IMR-90 (cell line): ENCODE data around the gene PYGO2. TPM values are rescaled to one million over a fixed set of nuclear protein-coding genes. Genes with fewer than 3 reads are reported as not detected.
"Not testable (repeated sequence)": the region's sequence is repeated elsewhere in the genome, so short reads cannot be mapped to it uniquely, and the experiment has no call there.

Experiments
- ATAC-seq: fragments of 200-7000 bp; cut with Tn5 transposase; 2 replicates; pipeline ENCODE4 v1.9.1; 2020; ENCODE audit warnings: low read depth, mild to moderate bottlenecking, moderate library complexity
- BruUV-seq: library from RNA; stranded (reverse); fragments of 400-500 nt; replicated peaks from 2 replicates; lab custom pipeline; 2021; lab: Mats Ljungman, UMichigan
- CTCF ChIA-PET: fragments of 300-600 bp; formaldehyde crosslinking; extraction: SDS; loops from one replicate; lab custom pipeline; 2021; ENCODE audit warnings: antibody characterized with exemption; lab: Yijun Ruan, JAX
- POLR2A ChIA-PET: fragments of 300-600 bp; sonication (Branson Sonifier 250); formaldehyde crosslinking; loops from one replicate; lab custom pipeline; 2022; ENCODE audit warnings: antibody characterized with exemption; ENCODE audit not compliant: unreplicated experiment; lab: Charles Lee
- DNase-seq: peaks from one replicate; pipeline ENCODE4 v3.0.0; 2013
- H2AFZ ChIP-seq: replicated peaks from 2 replicates; pipeline ENCODE3; 2013; ENCODE audit warnings: low read length, mild to moderate bottlenecking; ENCODE audit not compliant: poor library complexity
- H2AK5ac ChIP-seq: 2 replicates; pipeline ENCODE4 v1.6.1; 2013; ENCODE audit warnings: low read depth, low read length, inconsistent platforms
- H2AK9ac ChIP-seq: replicated peaks from 2 replicates; pipeline ENCODE3; 2013; ENCODE audit warnings: mild to moderate bottlenecking, low read depth, low read length, moderate library complexity; ENCODE audit not compliant: poor library complexity
- H2BK120ac ChIP-seq: 2 replicates; pipeline ENCODE4 v1.6.1; 2013; ENCODE audit warnings: low read depth, low read length, inconsistent platforms
- H2BK15ac ChIP-seq: 3 replicates; pipeline ENCODE4 v1.6.1; 2013; ENCODE audit warnings: low read depth, low read length, inconsistent platforms
- H2BK20ac ChIP-seq: 2 replicates; pipeline ENCODE4 v1.6.1; 2013; ENCODE audit warnings: low read depth, mild to moderate bottlenecking, inconsistent platforms, low read length, moderate library complexity
- H2BK5ac ChIP-seq: 2 replicates; pipeline ENCODE4 v1.6.1; 2013; ENCODE audit warnings: mild to moderate bottlenecking, low read depth, low read length, inconsistent platforms; ENCODE audit not compliant: poor library complexity, severe bottlenecking
- H3K14ac ChIP-seq: replicated peaks from 2 replicates; pipeline ENCODE4 v1.6.1; 2013; ENCODE audit warnings: low read depth, low read length, inconsistent platforms
- H3K18ac ChIP-seq: 2 replicates; pipeline ENCODE4 v1.6.1; 2013; ENCODE audit warnings: low read depth, low read length, control low read depth
- H3K23ac ChIP-seq: 2 replicates; pipeline ENCODE4 v1.6.1; 2013; ENCODE audit warnings: low read depth, low read length, inconsistent platforms
- H3K27ac ChIP-seq: 2 replicates; pipeline ENCODE4 v1.5.1; 2013; ENCODE audit warnings: mild to moderate bottlenecking, control low read depth, low read length; ENCODE audit not compliant: insufficient read depth
- H3K27me3 ChIP-seq: 2 replicates; pipeline ENCODE4 v1.6.1; 2013; ENCODE audit warnings: low read length; ENCODE audit not compliant: control insufficient read depth, insufficient read depth
- H3K36me3 ChIP-seq: 2 replicates; pipeline ENCODE4 v1.6.1; 2013; ENCODE audit warnings: low read length, mixed read lengths; ENCODE audit not compliant: control insufficient read depth, insufficient read depth
- H3K4ac ChIP-seq: 2 replicates; pipeline ENCODE4 v1.6.1; 2013; ENCODE audit warnings: low read depth, low read length, inconsistent platforms
- H3K4me1 ChIP-seq: 2 replicates; pipeline ENCODE4 v1.6.1; 2013; ENCODE audit warnings: low read length, mixed read lengths; ENCODE audit not compliant: control insufficient read depth, insufficient read depth
- H3K4me2 ChIP-seq: 2 replicates; pipeline ENCODE4 v1.6.1; 2013; ENCODE audit warnings: low read depth, mild to moderate bottlenecking, control low read depth, low read length, moderate library complexity
- H3K4me3 ChIP-seq: 2 replicates; pipeline ENCODE4 v1.5.1; 2013; ENCODE audit warnings: low read depth, mild to moderate bottlenecking, control low read depth, low read length, moderate library complexity; ENCODE audit not compliant: insufficient read depth
- H3K56ac ChIP-seq: 2 replicates; pipeline ENCODE4 v1.6.1; 2013; ENCODE audit warnings: low read length, inconsistent platforms; ENCODE audit not compliant: insufficient read depth; ENCODE audit errors: extremely low read depth
- H3K79me1 ChIP-seq, 2 experiments: 2 replicates each; pipeline ENCODE4 v1.6.1; 2013; ENCODE audit warnings: low read length in 2 of 2, inconsistent platforms in 1 of 2, low read depth in 1 of 2
- H3K9ac ChIP-seq: 2 replicates; pipeline ENCODE4 v1.6.1; 2013; ENCODE audit warnings: low read depth, low read length, control low read depth
- H3K9me1 ChIP-seq: 2 replicates; pipeline ENCODE4 v1.6.1; 2013; ENCODE audit warnings: low read length, inconsistent platforms; ENCODE audit not compliant: insufficient read depth
- H3K9me3 ChIP-seq: 2 replicates; pipeline ENCODE4 v1.6.1; 2013; ENCODE audit warnings: low read length; ENCODE audit not compliant: control insufficient read depth, insufficient read depth
- H4K20me1 ChIP-seq: 2 replicates; pipeline ENCODE4 v1.6.1; 2013; ENCODE audit warnings: low read length, inconsistent platforms; ENCODE audit not compliant: insufficient read depth
- H4K5ac ChIP-seq: 2 replicates; pipeline ENCODE4 v1.6.1; 2013; ENCODE audit warnings: mild to moderate bottlenecking, low read depth, low read length, control low read depth
- H4K8ac ChIP-seq, 2 experiments: 2 replicates each; pipeline ENCODE4 v1.6.1; 2013; ENCODE audit warnings: low read depth in 2 of 2, low read length in 2 of 2, control low read depth in 1 of 2, inconsistent platforms in 1 of 2
- H4K91ac ChIP-seq: 2 replicates; pipeline ENCODE4 v1.6.1; 2013; ENCODE audit warnings: low read depth, low read length, inconsistent platforms; ENCODE audit not compliant: insufficient read depth
- CEBPB ChIP-seq: IDR thresholded peaks from 2 replicates; pipeline ENCODE4 v1.6.1; 2012; ENCODE audit warnings: low read depth, low read length, improper control_type of control experiment
- CHD1 ChIP-seq: IDR thresholded peaks from 2 replicates; pipeline ENCODE4 v1.6.1; 2012; ENCODE audit warnings: low read depth, low read length, improper control_type of control experiment
- NFE2L2 ChIP-seq: fragments of 150-350 bp; IDR thresholded peaks from 2 replicates; pipeline ENCODE4 v1.6.1; 2016; ENCODE audit warnings: low read depth, mild to moderate bottlenecking, low read length
- POLR2A ChIP-seq: IDR thresholded peaks from 2 replicates; pipeline ENCODE4 v1.6.1; 2012; ENCODE audit warnings: mild to moderate bottlenecking, low read depth, low read length
- WGBS, 2 experiments: methylation state at CpG; one replicate each; pipeline versions ENCODE4 v1.1.5 to v1.1.7; 2013; ENCODE audit warnings: missing lambda C conversion rate in 2 of 2; ENCODE audit not compliant: insufficient read length in 1 of 2; ENCODE audit errors: extremely low coverage in 2 of 2; 5-methylcytosine and 5-hydroxymethylcytosine counted together
- dilution Hi-C: fragments of 300-500 bp; cut with HindIII; formaldehyde crosslinking; loops from one replicate; pipeline ENCODE4 v1.14.3; 2018; ENCODE audit warnings: low sequenced_read_pairs; ENCODE audit not compliant: unreplicated experiment
- in situ Hi-C: fragments of 300-500 bp; cut with MboI; formaldehyde crosslinking; loops from 3 replicates; pipeline ENCODE4 v1.14.3; 2019; ENCODE audit warnings: low sequenced_read_pairs, inconsistent platforms, mixed read lengths
- intact Hi-C: fragments of 100-400 bp; cut with micrococcal nuclease; formaldehyde crosslinking; loops from 2 replicates; pipeline ENCODE4 v1.10.0; 2022
- polyA plus RNA-seq, 3 experiments: library from polyadenylated mRNA; depleted of rRNA; stranded (reverse); fragments of >200 nt; gene quantifications; 2 replicates each; pipeline ENCODE4 v1.2.3, GENCODE V29; 2012; ENCODE audit warnings: low replicate concordance in 1 of 3
- total RNA-seq: library from RNA; depleted of rRNA; stranded (reverse); fragments of >200 nt; gene quantifications from 2 replicates; pipeline ENCODE4 v1.2.3, GENCODE V29; 2012
- TF ChIP-seq, protein P1 (sequence below): fragments of 150-350 bp; IDR thresholded peaks from 2 replicates; pipeline ENCODE4 v1.6.1; 2017; ENCODE audit warnings: mild to moderate bottlenecking, antibody characterized with exemption, low read length, low read depth

The PYGO2 gene
- total and polyA plus RNA-seq, 2 of the 4 experiments (the other 2 are of a cell fraction) = 5.4 to 14.8 TPM

GRCh38 chr1:154987326-154987725, 25.7 kb upstream of the PYGO2 start:
- peaks cover 3% of the 10 kb centered on the region for H3K4me1 ChIP-seq
- no peaks in the 10 kb centered on the region for H3K9me3 ChIP-seq
- DNase-seq (no peak), ATAC-seq (no peak)
- no peak overlapping the region for H2BK20ac ChIP-seq
- in situ Hi-C loops (no loop called here), dilution Hi-C loops (no loop called here), intact Hi-C loops (no loop called here)
- H3K4me2 ChIP-seq = no peak overlapping the region
- BruUV-seq = no TSS peak
- peaks cover 27 to 66% of the 10 kb centered on the region in 2 experiments for H3K79me1 ChIP-seq
- 70% methylated on average over 2 of the region's 6 CpGs; no CpG with 5 or more reads in 1 of the 2 experiments for WGBS, 2 experiments
- H3K9ac ChIP-seq = no peak overlapping the region
- H4K8ac ChIP-seq = no peak overlapping the region
- no peak overlapping the region; the same call in 1 of the 2 replicates for H2AK5ac ChIP-seq
- no peaks in the 10 kb centered on the region for H3K27me3 ChIP-seq
- H3K4ac ChIP-seq = no peak overlapping the region
- H4K20me1 ChIP-seq = peaks cover 12% of the 10 kb centered on the region; the same call in 1 of the 2 replicates
- no peak overlapping the region for H2BK120ac ChIP-seq
- no peak overlapping the region for H4K5ac ChIP-seq
- no peak overlapping the region for H3K56ac ChIP-seq
- no peak overlapping the region for H3K23ac ChIP-seq
- H2BK5ac ChIP-seq = no peak overlapping the region
- TF ChIP-seq, protein P1, sequence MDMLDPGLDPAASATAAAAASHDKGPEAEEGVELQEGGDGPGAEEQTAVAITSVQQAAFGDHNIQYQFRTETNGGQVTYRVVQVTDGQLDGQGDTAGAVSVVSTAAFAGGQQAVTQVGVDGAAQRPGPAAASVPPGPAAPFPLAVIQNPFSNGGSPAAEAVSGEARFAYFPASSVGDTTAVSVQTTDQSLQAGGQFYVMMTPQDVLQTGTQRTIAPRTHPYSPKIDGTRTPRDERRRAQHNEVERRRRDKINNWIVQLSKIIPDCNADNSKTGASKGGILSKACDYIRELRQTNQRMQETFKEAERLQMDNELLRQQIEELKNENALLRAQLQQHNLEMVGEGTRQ = no peak
- TF ChIP-seq CEBPB = peak; percentile 75
- TF ChIP-seq NFE2L2 = no peak
- TF ChIP-seq CHD1 = no peak
- TF ChIP-seq POLR2A = no peak
- H2BK15ac ChIP-seq = no peak overlapping the region
- H4K91ac ChIP-seq = no peak overlapping the region
- POLR2A ChIA-PET = no interaction called here
- no peak overlapping the region for H3K18ac ChIP-seq
- CTCF ChIA-PET = interaction anchor here (0.8 kb wide), 1 partner anchor 98 kb away, joined by 3 read pairs; no protein-coding TSS in a partner anchor
- 0 out of 2 replicates have a peak, but pooled peaks cover 3% of the 10 kb centered on the region for H3K9me1 ChIP-seq
- H3K14ac ChIP-seq = no peak overlapping the region
- H2AK9ac ChIP-seq = no peak overlapping the region
- no peak overlapping the region for H3K4me3 ChIP-seq
- H2AFZ ChIP-seq = no peak overlapping the region
- no peak overlapping the region for H3K27ac ChIP-seq
- peaks cover 28% of the 10 kb centered on the region for H3K36me3 ChIP-seq

- H3K9me1 ChIP-seq, H3K4me2 ChIP-seq, H4K8ac ChIP-seq, ATAC-seq, dilution Hi-C loops, BruUV-seq, DNase-seq, H3K9ac ChIP-seq, H3K56ac ChIP-seq, H4K5ac ChIP-seq, POLR2A ChIA-PET, H4K91ac ChIP-seq, H2AFZ ChIP-seq, H3K9me3 ChIP-seq, H3K4ac ChIP-seq, H3K27me3 ChIP-seq, H2BK120ac ChIP-seq, H2BK20ac ChIP-seq, H3K27ac ChIP-seq, H3K4me1 ChIP-seq, H2AK9ac ChIP-seq, CTCF ChIA-PET, H2BK5ac ChIP-seq, H3K18ac ChIP-seq, H3K14ac ChIP-seq, H3K4me3 ChIP-seq, H2BK15ac ChIP-seq, intact Hi-C loops, H2AK5ac ChIP-seq, H3K23ac ChIP-seq, in situ Hi-C loops: not testable (repeated sequence)
- peaks cover 28% of the 10 kb centered on the region for H3K36me3 ChIP-seq
- H3K79me1 ChIP-seq = peaks cover 27 to 68% of the 10 kb centered on the region in 2 experiments
- H4K20me1 ChIP-seq = peaks cover 12% of the 10 kb centered on the region; the same call in 1 of the 2 replicates
- WGBS, 2 experiments = no CpG with 5 or more reads among the region's 4 CpGs
Measured at GRCh38 chr1:154986736-154987135, 25.2 kb upstream of the PYGO2 start.
